HG03039 (cell line): Measurements from ENCODE around the gene HOXA10.

ENCODE experiments used
- ATAC-seq: cut with Tn5 transposase; IDR thresholded peaks from one replicate; pipeline ENCODE4 v1.9.1; 2021; ENCODE audit warnings: mild to moderate bottlenecking, moderate library complexity; ENCODE audit not compliant: unreplicated experiment

HOXA10 gene

DNA sequence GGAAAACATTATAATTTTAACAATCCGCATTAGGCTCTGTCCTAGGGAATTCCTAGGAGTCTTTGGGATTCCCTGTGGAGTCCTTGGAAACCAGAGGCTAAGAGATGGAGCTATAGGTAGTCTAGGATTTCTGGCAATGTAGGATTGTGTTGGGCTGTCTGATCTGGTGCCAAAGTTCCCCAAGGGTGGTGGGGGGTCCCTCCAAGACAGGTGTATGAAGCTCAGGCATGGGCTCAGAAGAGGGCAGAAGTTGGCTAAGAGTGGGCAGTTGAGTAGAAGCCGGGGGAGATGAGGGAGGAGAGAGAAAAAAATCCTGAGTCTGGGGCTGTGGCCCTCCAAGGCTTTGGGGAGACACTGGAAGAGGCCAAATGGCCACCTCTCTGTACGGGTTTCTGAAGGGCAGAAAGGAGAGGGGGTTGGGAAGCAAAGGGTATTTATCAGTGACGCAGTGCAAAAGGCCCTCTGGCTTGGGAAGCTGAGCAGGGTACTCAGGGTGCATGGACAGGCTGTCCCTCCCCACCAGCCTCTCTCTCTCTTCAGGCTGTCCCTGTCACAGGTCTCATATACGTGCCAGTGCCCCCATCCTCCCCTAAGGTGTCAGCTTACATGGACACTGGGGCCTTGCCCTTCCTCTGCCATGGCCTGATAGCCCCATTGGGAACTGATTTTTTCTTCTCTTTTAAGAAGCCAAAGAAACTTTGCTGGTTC, 27.5 kb downstream of the HOXA10 start:
- no peak for ATAC-seq

DNA sequence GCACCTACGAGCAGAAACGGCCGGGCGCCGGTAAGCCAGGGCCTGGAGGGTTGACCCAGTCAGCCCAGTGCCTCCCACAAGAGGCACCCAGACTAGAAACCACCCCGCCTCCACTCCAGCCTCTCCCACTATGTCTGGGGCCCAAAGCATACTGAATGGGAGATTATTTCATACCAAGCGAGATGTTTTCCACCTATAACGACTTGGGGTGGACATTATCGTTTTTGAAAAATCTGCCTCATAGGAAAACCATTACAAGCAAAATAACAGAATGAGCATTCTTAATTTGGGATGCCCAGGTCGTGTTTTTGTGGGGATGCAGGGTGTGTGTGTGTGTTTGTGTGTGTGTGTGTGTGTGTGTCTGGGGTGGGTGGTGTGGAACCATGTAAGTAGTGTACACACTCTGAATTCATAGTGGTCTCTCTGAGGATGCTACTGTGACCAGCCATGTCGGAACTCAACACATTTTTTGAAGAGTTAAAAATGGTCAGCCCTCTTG, 28.2 kb downstream of the HOXA10 start:
- no peak for ATAC-seq

DNA sequence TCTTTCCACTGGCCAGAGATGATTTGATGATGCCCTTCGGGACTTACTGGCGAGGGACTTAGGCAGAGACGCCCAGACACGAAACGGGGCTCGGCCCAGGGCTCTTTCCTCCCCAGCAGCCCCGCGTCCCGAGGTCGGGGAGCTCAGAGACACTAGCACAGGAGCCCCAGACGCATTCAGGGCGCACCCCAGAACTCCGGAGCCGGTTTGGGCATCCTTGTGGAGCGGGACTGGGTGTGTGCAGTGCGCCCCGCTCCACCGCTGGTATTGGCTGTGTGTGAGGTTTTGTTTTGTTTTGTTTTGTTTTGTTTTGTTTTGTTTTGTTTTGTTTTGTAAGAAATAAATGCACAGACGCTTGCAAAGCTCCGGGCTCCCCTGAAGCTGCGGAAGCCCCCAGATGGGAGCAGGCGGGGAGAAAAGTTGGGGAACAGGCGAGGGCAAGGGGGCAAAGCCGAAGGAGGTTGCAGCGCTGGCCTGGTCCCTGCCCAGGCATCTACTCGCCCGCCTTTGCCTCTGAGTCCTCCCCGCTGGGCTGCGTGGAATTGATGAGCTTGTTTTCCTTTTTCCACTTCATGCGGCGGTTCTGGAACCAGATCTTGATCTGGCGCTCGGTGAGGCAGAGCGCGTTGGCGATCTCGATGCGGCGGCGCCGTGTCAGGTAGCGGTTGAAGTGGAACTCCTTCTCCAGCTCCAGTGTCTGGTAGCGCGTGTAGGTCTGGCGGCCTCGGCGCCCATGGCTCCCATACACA, 28.8 kb downstream of the HOXA10 start:
- no peak for ATAC-seq

DNA sequence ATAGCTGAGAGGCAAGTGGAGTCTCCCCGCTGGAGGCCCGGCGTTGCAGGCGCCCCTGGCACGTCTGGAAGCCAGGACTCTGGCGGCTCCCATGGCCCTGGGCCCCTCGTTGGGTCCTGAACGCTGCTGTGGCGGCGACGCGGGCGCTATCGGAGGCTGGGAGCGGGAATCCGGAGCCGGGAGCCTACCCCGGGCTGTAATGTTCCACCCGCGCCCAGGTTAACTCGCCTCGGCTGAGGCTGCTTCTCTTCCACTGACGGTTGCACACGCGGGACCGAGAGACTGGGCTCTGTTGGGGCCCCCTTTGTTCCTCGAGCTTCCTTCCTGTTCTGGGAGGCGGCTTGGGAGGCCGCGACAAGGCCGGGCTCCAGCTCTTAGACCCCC, 29.3 kb downstream of the HOXA10 start:
- ATAC-seq, result no peak

GRCh38 chr7:27143950-27144780, 30.0 kb downstream of the HOXA10 start:
- no peak for ATAC-seq

DNA sequence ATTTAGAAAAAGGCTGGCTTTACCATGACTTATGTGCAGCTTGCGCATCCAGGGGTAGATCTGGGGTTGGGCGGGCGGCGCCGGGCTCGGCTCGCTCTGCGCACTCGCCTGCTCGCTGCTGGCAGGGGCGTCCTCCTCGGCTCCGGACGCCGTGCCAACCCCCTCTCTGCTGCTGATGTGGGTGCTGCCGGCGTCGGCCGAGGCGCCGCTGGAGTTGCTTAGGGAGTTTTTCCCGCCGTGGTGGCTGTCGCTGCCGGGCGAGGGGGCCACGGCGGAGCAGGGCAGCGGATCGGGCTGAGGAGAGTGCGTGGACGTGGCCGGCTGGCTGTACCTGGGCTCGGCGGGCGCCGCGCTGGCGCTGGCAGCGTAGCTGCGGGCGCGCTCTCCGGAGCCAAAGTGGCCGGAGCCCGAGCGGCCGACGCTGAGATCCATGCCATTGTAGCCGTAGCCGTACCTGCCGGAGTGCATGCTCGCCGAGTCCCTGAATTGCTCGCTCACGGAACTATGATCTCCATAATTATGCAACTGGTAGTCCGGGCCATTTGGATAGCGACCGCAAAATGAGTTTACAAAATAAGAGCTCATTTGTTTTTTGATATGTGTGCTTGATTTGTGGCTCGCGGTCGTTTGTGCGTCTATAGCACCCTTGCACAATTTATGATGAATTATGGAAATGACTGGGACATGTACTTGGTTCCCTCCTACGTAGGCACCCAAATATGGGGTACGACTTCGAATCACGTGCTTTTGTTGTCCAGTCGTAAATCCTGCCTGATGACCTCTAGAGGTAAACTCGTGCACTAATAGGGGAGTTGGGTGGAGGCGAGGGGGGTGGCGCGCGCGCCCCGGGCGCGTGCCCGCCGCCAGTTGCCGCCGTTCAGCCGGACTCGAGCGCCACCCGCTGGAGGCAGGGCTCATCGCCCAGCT, 30.8 kb downstream of the HOXA10 start, which contains the start of gene HOXA5:
Gene HOXA5, minus strand, starts transcription at position 659 of the 927 bp plus-strand sequence. Its CDS starts 74 bp downstream, at position 585.
- ATAC-seq, result no peak

DNA sequence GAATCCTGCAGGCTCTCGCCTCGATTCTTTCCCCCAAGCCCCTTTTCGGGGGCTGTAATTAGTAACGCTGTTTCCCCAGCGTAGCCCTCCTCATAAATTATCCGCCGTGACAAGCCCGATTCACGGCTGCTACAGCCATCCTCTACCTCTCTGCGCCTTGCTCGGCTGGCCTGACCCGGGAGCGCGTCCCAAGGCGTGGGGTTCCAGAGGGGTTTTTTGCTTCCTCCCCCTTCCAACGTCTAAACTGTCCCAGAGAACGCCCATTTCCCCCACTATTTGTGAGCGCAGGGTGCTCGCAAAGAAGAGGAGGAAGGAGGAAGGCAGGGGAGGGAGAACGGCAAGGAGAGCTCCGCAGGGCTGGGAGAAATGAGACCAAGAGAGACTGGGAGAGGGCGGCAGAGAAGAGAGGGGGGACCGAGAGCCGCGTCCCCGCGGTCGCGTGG, 31.5 kb downstream of the HOXA10 start:
- ATAC-seq, result no peak

DNA sequence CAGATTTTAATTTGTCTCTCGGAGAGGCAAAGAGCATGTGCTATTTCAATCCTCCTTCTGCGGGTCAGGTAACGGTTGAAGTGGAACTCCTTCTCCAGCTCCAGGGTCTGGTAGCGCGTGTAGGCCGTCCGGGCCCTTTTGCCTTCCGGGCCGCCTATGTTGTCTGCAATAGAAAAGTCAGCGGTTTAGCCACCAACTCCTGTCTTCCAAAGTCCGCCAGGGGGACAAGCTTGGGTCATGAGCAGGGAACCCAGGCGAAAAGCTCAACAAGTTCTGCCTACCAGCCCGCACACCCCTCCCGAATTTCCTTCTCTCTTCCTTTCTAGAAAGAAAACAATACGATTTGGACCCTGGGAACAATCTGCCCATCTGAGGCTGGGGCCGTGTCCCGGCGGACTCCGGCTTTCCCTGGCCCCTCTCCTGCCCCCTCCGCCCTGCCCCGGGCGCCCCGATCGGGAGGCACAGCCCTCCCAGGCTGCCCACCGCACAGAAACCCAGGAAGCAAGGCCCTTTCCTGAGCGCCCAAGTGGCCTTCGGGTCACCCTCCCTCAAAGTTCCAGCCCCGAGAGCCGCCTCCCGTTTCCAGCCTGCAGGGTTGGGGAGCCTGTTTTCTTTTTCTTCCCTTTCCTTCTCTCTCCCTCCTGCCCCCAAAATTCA, 32.1 kb downstream of the HOXA10 start:
- no peak for ATAC-seq

DNA sequence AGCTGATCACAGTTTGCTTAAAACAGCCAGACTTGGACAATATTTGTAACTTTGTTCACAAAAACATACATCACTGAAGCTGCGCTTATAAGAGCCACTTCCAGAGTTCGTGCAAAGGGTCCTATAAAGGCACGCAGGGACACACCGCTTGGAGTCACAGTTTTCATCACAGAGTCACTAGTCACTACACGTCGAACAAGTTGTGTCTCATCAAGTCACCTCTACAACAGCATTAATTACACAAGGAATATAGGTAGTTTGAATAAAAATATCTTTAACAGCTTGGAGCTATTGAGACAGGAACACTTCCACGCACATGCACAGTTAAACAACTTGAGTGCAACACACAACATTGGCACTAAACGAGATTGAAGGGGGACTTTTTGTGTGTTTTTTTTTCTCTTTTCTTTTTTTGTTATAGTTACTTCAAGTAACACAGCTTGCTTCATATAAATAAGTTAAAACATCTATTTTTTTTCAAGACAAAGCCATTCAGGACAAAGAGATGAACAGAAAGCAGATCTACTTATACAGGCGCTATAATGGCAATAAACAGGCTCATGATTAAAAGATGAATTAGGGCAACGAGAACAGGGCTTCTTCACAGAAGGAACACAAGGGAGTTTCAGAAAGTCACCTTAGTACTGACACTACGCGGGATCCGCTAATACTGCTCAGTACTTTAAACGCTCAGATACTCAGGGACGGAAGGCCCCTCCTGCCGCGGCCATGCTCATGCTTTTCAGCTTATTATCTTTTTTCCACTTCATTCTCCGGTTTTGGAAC, 32.8 kb downstream of the HOXA10 start:
- no peak for ATAC-seq

DNA sequence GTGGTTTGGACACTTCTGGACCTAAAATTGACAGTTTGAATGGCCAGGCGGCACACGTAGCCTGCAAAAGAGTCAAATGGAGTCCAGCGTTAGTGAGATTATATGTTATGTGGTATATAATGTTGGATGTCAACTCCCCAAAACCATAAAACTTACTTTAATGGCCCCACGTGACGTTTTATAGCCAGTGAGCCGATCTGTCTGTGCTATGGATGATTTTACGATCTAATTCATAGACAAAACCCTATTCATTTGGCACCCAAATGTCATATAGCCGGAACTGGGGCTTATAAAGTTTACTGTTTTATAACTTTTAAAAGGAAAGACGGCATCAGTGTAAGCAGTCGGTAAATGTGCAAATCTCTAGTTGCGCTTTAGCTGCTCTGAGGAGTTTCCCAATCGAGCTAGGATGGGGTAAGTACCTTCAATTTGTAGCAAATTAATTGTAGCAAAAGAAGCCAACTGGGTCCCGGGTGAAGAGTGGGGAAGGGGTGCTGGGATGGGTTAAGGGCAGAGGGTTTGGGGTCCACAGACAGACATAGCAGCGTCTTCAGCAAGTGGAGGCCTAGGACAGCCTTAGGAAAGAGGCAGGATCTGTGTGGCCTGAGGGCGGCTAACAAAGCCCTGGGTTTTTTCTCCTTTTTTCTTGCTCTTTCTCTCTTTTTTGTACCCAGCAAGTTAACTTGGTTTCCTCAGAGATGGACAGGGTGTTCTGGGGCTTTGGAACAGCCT, 33.8 kb downstream of the HOXA10 start:
- ATAC-seq, result no peak

GRCh38 chr7:27139334-27140125, 34.6 kb downstream of the HOXA10 start:
- no peak for ATAC-seq

DNA sequence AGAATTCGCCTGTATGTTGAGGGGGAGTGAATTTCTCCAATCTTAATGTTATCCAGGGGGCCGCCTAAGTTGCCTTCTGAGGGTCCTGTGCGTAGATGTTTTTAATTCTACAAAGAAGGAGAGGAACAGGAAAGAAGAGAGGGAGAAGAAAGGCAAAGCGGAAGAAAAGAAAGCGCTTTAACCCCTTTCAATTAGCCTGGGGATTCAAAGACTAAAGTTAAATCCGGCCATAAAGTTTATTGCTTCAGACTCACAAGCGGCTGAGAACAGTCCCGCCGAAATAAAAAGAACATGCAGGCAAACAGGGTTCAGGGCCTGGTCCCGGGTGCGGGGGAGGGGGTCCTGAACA, 35.2 kb downstream of the HOXA10 start:
- ATAC-seq, result no peak

- ATAC-seq, result no peak
These were observed 35.6 kb downstream of the HOXA10 start for GRCh38 chr7:27138472-27138871.

- ATAC-seq, result no peak
These were observed 36.3 kb downstream of the HOXA10 start for GRCh38 chr7:27137640-27138315.

GRCh38 chr7:27134392-27134791, 39.7 kb downstream of the HOXA10 start:
- peak; percentile 49 for ATAC-seq

GRCh38 chr7:27133409-27134231, 40.5 kb downstream of the HOXA10 start:
- no peak for ATAC-seq
